GM10847 (cell line): ENCODE measurements around the gene GPAM.

Experiments
- POLR2A ChIP-seq: IDR thresholded peaks from 2 replicates; pipeline ENCODE4 v1.6.1; 2011; ENCODE audit not compliant: insufficient read length; ENCODE audit errors: extremely low read depth

The GPAM gene

GRCh38 chr10:112131996-112132395 is 51.6 kb downstream of the GPAM start:
- TF ChIP-seq POLR2A: no peak

- no peak for TF ChIP-seq POLR2A
Observed at GRCh38 chr10:112131346-112131745, 52.2 kb downstream of the GPAM start.

DNA sequence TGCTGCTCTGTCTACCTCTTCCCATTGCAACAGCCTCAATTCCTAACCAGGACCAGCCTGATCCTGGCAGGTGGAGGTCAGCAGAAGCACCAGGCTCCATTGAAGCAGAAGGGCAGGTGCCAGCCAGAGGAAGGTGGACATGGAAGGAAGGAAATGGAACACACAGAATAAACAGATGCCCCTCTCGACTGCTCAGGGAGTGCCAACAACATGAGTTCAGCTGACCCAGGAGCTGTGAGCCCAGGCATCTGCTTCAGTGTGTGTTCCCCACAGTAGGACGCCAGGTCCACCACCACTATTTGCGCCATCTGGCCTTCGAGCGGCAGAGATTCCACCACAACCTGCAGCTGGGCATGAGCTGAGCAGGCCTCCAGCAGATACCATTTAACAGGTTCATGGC is 56.7 kb downstream of the GPAM start:
- TF ChIP-seq POLR2A: no peak

GRCh38 chr10:112126172-112126571 is 57.4 kb downstream of the GPAM start:
- TF ChIP-seq POLR2A: no peak

DNA sequence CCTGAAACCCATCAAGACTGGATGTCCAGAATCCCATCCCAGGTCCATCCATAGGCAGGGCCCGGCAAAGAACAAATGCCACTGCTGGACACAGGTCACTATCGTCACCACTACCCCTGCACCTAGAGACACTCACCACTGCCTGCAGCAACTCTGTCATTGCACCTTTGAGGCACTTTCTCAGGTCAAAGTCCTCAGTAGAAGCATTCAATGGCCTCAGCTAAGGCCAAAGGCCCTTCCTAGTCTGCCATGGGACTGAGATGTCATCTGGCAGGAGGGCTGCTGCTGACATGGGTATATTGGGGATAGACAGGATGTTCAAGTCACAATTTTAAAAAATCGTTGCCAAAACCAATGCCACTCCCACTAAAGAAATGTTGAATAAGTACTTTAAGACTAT is 58.7 kb downstream of the GPAM start:
- no peak for TF ChIP-seq POLR2A

- TF ChIP-seq POLR2A: no peak
Observed at GRCh38 chr10:112122827-112123226, 60.7 kb downstream of the GPAM start.

DNA sequence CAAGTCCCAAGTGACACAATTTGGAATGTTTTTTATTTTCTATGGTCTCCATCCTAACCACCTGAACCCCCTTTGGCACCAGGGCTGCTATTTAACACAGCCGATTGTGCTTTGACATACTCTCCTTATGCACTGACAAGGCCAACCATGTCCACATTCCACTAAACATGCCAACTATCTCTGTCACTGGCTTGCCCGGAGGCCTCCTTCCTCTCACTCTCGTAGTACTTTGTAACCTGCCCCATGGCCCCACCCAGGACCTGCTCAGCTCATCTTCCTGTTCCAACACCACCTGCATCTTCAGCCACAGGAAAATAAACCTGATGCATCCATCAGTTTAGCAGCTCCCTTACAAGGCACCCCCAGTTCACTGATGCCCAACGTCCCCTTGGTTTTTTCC is 63.1 kb downstream of the GPAM start:
- no peak for TF ChIP-seq POLR2A

DNA sequence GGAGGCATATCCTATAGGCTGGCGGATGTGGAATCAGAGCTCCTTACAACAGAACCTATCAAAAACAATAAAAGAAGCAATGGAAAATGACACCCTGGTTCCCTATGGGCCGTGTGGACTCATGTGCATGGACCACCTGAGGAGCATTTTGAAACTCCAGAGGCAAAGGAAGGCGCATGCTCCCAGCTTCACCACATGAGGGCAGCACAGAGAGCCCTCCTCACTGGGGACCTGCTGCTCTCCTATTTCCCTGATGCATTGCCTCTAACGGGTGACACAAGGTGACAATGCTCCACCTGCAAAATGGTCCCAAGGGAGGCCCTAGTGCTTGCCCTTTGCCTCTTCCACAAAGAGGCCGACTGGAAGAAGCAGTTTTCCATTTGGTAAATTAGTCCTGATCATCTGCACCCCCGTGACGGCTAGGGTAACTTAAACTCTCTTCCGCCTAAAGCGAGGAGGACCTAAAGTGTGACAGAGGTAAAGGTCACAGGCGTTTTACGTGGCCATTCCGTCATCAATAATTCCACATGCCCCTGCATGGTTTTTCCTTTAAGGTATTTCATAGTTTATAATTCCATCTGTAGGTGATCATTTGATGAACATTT is 67.7 kb downstream of the GPAM start:
- no peak for TF ChIP-seq POLR2A
